HCT116 (cell line): ENCODE measurements around the gene AMOTL1. TPM values are rescaled to one million over a fixed set of nuclear protein-coding genes. Genes with fewer than 3 reads are reported as not detected.

ENCODE experiments used
- ATAC-seq: fragments of 200-7000 bp; cut with Tn5 transposase; 2 replicates; pipeline ENCODE4 v1.9.1; 2020; ENCODE audit warnings: mild to moderate bottlenecking, moderate library complexity
- BruUV-seq: library from RNA; stranded (reverse); fragments of 400-500 nt; replicated peaks from 2 replicates; lab custom pipeline; 2021; lab: Mats Ljungman, UMichigan
- CTCF ChIA-PET: fragments of 300-600 bp; sonication (Branson Sonifier 250); formaldehyde crosslinking; loops from one replicate; lab custom pipeline; 2021; ENCODE audit warnings: antibody characterized with exemption; lab: Charles Lee
- POLR2A ChIA-PET: fragments of 300-600, 350-600 bp; sonication (Branson Sonifier 250); formaldehyde crosslinking; loops from one replicate; lab custom pipeline; 2021; ENCODE audit warnings: antibody characterized with exemption; lab: Charles Lee
- RAD21 ChIA-PET, 2 experiments: fragments of 300-600 bp; sonication (Branson Sonifier 250); formaldehyde crosslinking; loops; one replicate each; lab custom pipeline; 2023; ENCODE audit warnings: low total read pairs in 2 of 2; ENCODE audit not compliant: uncharacterized antibody in 2 of 2, unreplicated experiment in 2 of 2, low non-redundant PET in 1 of 2; lab: Charles Lee
- DNase-seq: peaks from one replicate; pipeline ENCODE4 v3.0.0-alpha.2; 2010; ENCODE audit warnings: low read depth, low spot score
- H2AFZ ChIP-seq: fragments of 200-600 bp; shearing (Covaris generic), sonication (generic); 2 replicates; pipeline ENCODE4 v1.6.1; 2017; ENCODE audit warnings: low read depth, mixed run types, mixed read lengths, antibody characterized with exemption, low read length; ENCODE audit not compliant: poor library complexity, severe bottlenecking
- H3K27ac ChIP-seq: 2 replicates; pipeline ENCODE4 v1.5.1; 2012; ENCODE audit warnings: low read depth, low read length
- H3K27me3 ChIP-seq: fragments of 200-600 bp; sonication (generic); 2 replicates; pipeline ENCODE4 v1.6.1; 2016; ENCODE audit warnings: mixed run types, low read length, mixed read lengths; ENCODE audit not compliant: insufficient read depth
- H3K36me3 ChIP-seq, 2 experiments: fragments of 200-500 bp in 1 of 2; fragments of 200-600 bp in 1 of 2; sonication (Bioruptor generic) in 1 of 2; sonication (generic) in 1 of 2; 2 replicates each; pipeline versions ENCODE4 v1.5.1 to v1.6.1; 2014 to 2016; ENCODE audit warnings: low read length in 2 of 2, inconsistent platforms in 1 of 2, mixed read lengths in 1 of 2, mixed run types in 1 of 2; ENCODE audit not compliant: insufficient read depth in 2 of 2, control insufficient read depth in 1 of 2
- H3K4me1 ChIP-seq, 2 experiments: fragments of 200-600 bp in 1 of 2; sonication (generic) in 1 of 2; 2 replicates each; pipeline versions ENCODE4 v1.5.1 to v1.6.1; 2012 to 2017; ENCODE audit warnings: low read length in 2 of 2, inconsistent platforms in 1 of 2, mild to moderate bottlenecking in 1 of 2, mixed read lengths in 1 of 2, mixed run types in 1 of 2, moderate library complexity in 1 of 2; ENCODE audit not compliant: insufficient read depth in 2 of 2, control insufficient read depth in 1 of 2
- H3K4me2 ChIP-seq: fragments of 200-600 bp; sonication (generic); 2 replicates; pipeline ENCODE4 v1.6.1; 2017; ENCODE audit warnings: mixed run types, low read length, mixed read lengths
- H3K4me3 ChIP-seq, 2 experiments: fragments of 200-600 bp in 1 of 2; sonication (generic) in 1 of 2; replicated peaks in 1 of 2; 2 replicates each; pipeline ENCODE4 v1.5.1; 2011 to 2016; ENCODE audit warnings: low read length in 2 of 2, control low read depth in 1 of 2, low read depth in 1 of 2, mild to moderate bottlenecking in 1 of 2, mixed read lengths in 1 of 2, mixed run types in 1 of 2
- H3K79me2 ChIP-seq: fragments of 200-600 bp; sonication (generic); 2 replicates; pipeline ENCODE4 v1.6.1; 2017; ENCODE audit warnings: mild to moderate bottlenecking, mixed run types, low read length, moderate library complexity, mixed read lengths; ENCODE audit not compliant: insufficient read depth
- H3K9ac ChIP-seq: fragments of 200-600 bp; sonication (generic); 2 replicates; pipeline ENCODE4 v1.6.1; 2016; ENCODE audit warnings: low read length, mixed read lengths
- H3K9me2 ChIP-seq: fragments of 200-600 bp; sonication (generic), shearing (Covaris generic); 2 replicates; pipeline ENCODE4 v1.6.1; 2017; ENCODE audit warnings: mixed run types, mild to moderate bottlenecking, moderate library complexity; ENCODE audit not compliant: insufficient read depth
- H3K9me3 ChIP-seq, 2 experiments: fragments of 200-500 bp in 1 of 2; fragments of 200-600 bp in 1 of 2; sonication (Bioruptor generic) in 1 of 2; sonication (generic) in 1 of 2; 2 replicates each; pipeline ENCODE4 v1.6.1; 2014 to 2017; ENCODE audit warnings: low read length in 2 of 2, mixed read lengths in 2 of 2, inconsistent platforms in 1 of 2, low read depth in 1 of 2, mild to moderate bottlenecking in 1 of 2, mixed run types in 1 of 2, moderate library complexity in 1 of 2; ENCODE audit not compliant: control insufficient read depth in 1 of 2, insufficient read depth in 1 of 2
- H4K20me1 ChIP-seq: fragments of 200-600 bp; sonication (generic), shearing (Covaris generic); 2 replicates; pipeline ENCODE4 v1.6.1; 2017; ENCODE audit warnings: mixed run types, mild to moderate bottlenecking, moderate library complexity; ENCODE audit not compliant: insufficient read depth
- CBX3 ChIP-seq: IDR thresholded peaks from 2 replicates; pipeline ENCODE4 v1.6.1; 2012; ENCODE audit warnings: low read depth
- EGR1 ChIP-seq: IDR thresholded peaks from 2 replicates; pipeline ENCODE4 v1.6.1; 2012; ENCODE audit warnings: low read depth
- ELF1 ChIP-seq: IDR thresholded peaks from 2 replicates; pipeline ENCODE4 v1.6.1; 2012; ENCODE audit warnings: low read depth, borderline replicate concordance
- EZH2 ChIP-seq: fragments of 200-600 bp; sonication (generic); IDR thresholded peaks from 2 replicates; pipeline ENCODE4 v1.6.1; 2017; ENCODE audit warnings: antibody characterized with exemption, mixed run types
- EZH2phosphoT487 ChIP-seq: fragments of 200-600 bp; IDR thresholded peaks from 2 replicates; pipeline ENCODE4 v1.6.1; 2018; ENCODE audit warnings: antibody characterized with exemption, borderline replicate concordance
- JUND ChIP-seq: IDR thresholded peaks from 2 replicates; pipeline ENCODE4 v1.6.1; 2012
- POLR2A ChIP-seq: IDR thresholded peaks from 2 replicates; pipeline ENCODE4 v1.7.0; 2011; ENCODE audit warnings: borderline replicate concordance; ENCODE audit not compliant: insufficient read depth, insufficient read length; ENCODE audit errors: extremely low read depth
- RAD21 ChIP-seq: IDR thresholded peaks from 2 replicates; pipeline ENCODE4 v1.6.1; 2012; ENCODE audit warnings: low read depth, mild to moderate bottlenecking
- SIN3A ChIP-seq: IDR thresholded peaks from 2 replicates; pipeline ENCODE4 v1.6.1; 2012; ENCODE audit warnings: low read depth
- SP1 ChIP-seq: IDR thresholded peaks from 2 replicates; pipeline ENCODE4 v1.6.1; 2012; ENCODE audit warnings: low read depth
- SRF ChIP-seq: IDR thresholded peaks from 2 replicates; pipeline ENCODE4 v1.6.1; 2012; ENCODE audit warnings: low read depth
- TCF7L2 ChIP-seq: IDR thresholded peaks from 2 replicates; pipeline ENCODE4 v1.7.0; 2011; ENCODE audit warnings: borderline replicate concordance, inconsistent platforms; ENCODE audit not compliant: insufficient read depth, insufficient read length; ENCODE audit errors: extremely low read depth
- YY1 ChIP-seq: IDR thresholded peaks from 2 replicates; pipeline ENCODE4 v1.6.1; 2011; ENCODE audit warnings: low read length, low read depth, moderate library complexity, mild to moderate bottlenecking; ENCODE audit not compliant: insufficient replicate concordance; ENCODE audit errors: extremely low read depth
- intact Hi-C: fragments of 100-400 bp; cut with micrococcal nuclease; formaldehyde crosslinking; loops from 2 replicates; pipeline ENCODE4 v1.10.0; 2022
- total RNA-seq: library from RNA; stranded (reverse); gene quantifications from one replicate; pipeline ENCODE4 v1.2.1, GENCODE V29; 2021; ENCODE audit not compliant: unreplicated experiment
- TF ChIP-seq, protein P1 (sequence below), 3 experiments: fragments of 200-600 bp in 1 of 3; sonication (generic) in 1 of 3; IDR thresholded peaks in 2 of 3; conservative IDR thresholded peaks in 1 of 3; 2 replicates each; pipeline ENCODE4 v1.5.1; 2012 to 2017; ENCODE audit warnings: low read depth in 2 of 3, low read length in 2 of 3, antibody characterized with exemption in 1 of 3, borderline replicate concordance in 1 of 3, control low read depth in 1 of 3, mild to moderate bottlenecking in 1 of 3, mixed read lengths in 1 of 3, mixed run types in 1 of 3, moderate library complexity in 1 of 3; ENCODE audit not compliant: insufficient read depth in 1 of 3
- TF ChIP-seq, protein P2 (sequence below): IDR thresholded peaks from 2 replicates; pipeline ENCODE4 v1.6.1; 2012; ENCODE audit warnings: low read depth

AMOTL1 gene
- total RNA-seq, 1 experiment from 2014 or later, result 27.6 TPM

GRCh38 chr11:94740083-94741021, 27.8 kb upstream of the AMOTL1 start:
- H2AFZ ChIP-seq, result no peak overlapping the region
- H3K79me2 ChIP-seq, result no peaks in the 10 kb centered on the region
- H3K9ac ChIP-seq, result no peak overlapping the region
- no peak overlapping the region for H3K4me3 ChIP-seq
- H3K4me2 ChIP-seq, result no peak overlapping the region
- CTCF ChIA-PET, result interaction anchor here (1.3 to 3.3 kb wide), 2 partner anchors 15 to 117 kb away, joined by 4 to 15 read pairs; no protein-coding TSS in a partner anchor
- RAD21 ChIA-PET, result interaction anchor here in 1 of 2 experiments (1.0 kb wide), 1 partner anchor 22 kb away, joined by 4 read pairs; no protein-coding TSS in a partner anchor
- H4K20me1 ChIP-seq, result no peaks in the 10 kb centered on the region
- DNase-seq (no peak), ATAC-seq (no peak)
- H3K9me2 ChIP-seq, result no peaks in the 10 kb centered on the region
- H3K27me3 ChIP-seq, result no peaks in the 10 kb centered on the region
- POLR2A ChIA-PET, result no interaction called here
- intact Hi-C loops, result no loop called here
- no TSS peak for BruUV-seq
- H3K27ac ChIP-seq, result no peak overlapping the region
- TF ChIP-seq ELF1 (no peak), CBX3 (no peak), SIN3A (no peak), SP1 (no peak), EZH2 (no peak), EZH2phosphoT487 (no peak), RAD21 (no peak), EGR1 (no peak), TCF7L2 (no peak), POLR2A (no peak), JUND (no peak), YY1 (no peak), SRF (no peak)
- TF ChIP-seq, protein P1, sequence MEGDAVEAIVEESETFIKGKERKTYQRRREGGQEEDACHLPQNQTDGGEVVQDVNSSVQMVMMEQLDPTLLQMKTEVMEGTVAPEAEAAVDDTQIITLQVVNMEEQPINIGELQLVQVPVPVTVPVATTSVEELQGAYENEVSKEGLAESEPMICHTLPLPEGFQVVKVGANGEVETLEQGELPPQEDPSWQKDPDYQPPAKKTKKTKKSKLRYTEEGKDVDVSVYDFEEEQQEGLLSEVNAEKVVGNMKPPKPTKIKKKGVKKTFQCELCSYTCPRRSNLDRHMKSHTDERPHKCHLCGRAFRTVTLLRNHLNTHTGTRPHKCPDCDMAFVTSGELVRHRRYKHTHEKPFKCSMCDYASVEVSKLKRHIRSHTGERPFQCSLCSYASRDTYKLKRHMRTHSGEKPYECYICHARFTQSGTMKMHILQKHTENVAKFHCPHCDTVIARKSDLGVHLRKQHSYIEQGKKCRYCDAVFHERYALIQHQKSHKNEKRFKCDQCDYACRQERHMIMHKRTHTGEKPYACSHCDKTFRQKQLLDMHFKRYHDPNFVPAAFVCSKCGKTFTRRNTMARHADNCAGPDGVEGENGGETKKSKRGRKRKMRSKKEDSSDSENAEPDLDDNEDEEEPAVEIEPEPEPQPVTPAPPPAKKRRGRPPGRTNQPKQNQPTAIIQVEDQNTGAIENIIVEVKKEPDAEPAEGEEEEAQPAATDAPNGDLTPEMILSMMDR (IDR thresholded peaks at IDR 0.05 in 2 of 3, conservative IDR thresholded peaks at IDR 0.05 in 1 of 3; ENCODE audit: borderline replicate concordance in 1 of 3, insufficient read depth in 1 of 3, low read depth in 2 of 3, low read length in 2 of 3), result no peak
- TF ChIP-seq, protein P2, sequence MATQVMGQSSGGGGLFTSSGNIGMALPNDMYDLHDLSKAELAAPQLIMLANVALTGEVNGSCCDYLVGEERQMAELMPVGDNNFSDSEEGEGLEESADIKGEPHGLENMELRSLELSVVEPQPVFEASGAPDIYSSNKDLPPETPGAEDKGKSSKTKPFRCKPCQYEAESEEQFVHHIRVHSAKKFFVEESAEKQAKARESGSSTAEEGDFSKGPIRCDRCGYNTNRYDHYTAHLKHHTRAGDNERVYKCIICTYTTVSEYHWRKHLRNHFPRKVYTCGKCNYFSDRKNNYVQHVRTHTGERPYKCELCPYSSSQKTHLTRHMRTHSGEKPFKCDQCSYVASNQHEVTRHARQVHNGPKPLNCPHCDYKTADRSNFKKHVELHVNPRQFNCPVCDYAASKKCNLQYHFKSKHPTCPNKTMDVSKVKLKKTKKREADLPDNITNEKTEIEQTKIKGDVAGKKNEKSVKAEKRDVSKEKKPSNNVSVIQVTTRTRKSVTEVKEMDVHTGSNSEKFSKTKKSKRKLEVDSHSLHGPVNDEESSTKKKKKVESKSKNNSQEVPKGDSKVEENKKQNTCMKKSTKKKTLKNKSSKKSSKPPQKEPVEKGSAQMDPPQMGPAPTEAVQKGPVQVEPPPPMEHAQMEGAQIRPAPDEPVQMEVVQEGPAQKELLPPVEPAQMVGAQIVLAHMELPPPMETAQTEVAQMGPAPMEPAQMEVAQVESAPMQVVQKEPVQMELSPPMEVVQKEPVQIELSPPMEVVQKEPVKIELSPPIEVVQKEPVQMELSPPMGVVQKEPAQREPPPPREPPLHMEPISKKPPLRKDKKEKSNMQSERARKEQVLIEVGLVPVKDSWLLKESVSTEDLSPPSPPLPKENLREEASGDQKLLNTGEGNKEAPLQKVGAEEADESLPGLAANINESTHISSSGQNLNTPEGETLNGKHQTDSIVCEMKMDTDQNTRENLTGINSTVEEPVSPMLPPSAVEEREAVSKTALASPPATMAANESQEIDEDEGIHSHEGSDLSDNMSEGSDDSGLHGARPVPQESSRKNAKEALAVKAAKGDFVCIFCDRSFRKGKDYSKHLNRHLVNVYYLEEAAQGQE, result no peak
- H3K36me3 ChIP-seq, result no peaks in the 10 kb centered on the region
- H3K9me3 ChIP-seq, result no peaks in the 10 kb centered on the region
- peaks cover 32 to 46% of the 10 kb centered on the region in 2 experiments for H3K4me1 ChIP-seq
